NCI-H1092 treated with DMSO at 0.1 percent for 48 hours (cell line): ENCODE measurements around the gene PRR5.
"Not testable (repeated sequence)": the region's sequence is repeated elsewhere in the genome, so short reads cannot be mapped to it uniquely, and the experiment has no call there.

ENCODE experiments used
- DNase-seq: peaks from one replicate; lab custom pipeline; 2025; lab: John Stamatoyannopoulos, UW

PRR5 gene

DNA sequence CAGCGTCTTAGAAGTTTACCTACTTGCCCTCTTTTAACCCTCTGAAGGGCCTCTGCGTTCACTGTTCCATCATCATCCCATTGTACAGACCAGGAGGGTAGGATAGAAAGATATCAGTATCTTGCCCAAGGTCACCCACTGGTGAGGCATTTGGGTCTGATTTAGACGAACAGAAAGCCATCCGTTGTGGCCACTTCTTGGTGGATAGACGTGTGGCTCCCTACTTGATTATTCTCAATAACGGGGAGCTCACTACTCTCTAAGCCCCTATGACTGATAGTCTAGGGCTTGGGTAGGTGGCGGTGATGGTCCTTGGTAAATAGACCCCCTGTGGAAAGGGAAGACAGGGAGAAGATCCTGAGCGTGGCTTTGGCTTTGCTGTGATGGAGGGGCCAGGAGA, 28.6 kb upstream of the PRR5 start:
- no peak for DNase-seq

DNA sequence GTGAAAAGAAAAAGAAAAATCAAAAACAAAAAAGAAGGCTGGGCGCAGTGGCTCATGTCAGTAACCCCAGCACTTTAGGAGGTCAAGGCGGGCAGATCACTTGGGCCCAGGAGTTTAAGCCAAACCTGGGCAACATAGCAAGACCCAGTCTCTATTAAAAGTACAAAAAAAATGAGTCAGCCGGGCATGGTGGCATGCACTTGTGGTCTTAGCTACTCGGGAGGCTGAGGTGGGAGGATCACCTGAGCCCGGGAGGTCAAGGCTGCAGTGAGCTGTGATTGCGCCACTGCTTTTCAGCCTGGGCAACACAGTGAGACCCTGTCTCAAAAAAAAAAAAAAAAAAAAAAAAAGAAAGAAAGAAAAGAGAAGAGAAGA, 26.0 kb upstream of the PRR5 start:
- DNase-seq = not testable (repeated sequence)

DNA sequence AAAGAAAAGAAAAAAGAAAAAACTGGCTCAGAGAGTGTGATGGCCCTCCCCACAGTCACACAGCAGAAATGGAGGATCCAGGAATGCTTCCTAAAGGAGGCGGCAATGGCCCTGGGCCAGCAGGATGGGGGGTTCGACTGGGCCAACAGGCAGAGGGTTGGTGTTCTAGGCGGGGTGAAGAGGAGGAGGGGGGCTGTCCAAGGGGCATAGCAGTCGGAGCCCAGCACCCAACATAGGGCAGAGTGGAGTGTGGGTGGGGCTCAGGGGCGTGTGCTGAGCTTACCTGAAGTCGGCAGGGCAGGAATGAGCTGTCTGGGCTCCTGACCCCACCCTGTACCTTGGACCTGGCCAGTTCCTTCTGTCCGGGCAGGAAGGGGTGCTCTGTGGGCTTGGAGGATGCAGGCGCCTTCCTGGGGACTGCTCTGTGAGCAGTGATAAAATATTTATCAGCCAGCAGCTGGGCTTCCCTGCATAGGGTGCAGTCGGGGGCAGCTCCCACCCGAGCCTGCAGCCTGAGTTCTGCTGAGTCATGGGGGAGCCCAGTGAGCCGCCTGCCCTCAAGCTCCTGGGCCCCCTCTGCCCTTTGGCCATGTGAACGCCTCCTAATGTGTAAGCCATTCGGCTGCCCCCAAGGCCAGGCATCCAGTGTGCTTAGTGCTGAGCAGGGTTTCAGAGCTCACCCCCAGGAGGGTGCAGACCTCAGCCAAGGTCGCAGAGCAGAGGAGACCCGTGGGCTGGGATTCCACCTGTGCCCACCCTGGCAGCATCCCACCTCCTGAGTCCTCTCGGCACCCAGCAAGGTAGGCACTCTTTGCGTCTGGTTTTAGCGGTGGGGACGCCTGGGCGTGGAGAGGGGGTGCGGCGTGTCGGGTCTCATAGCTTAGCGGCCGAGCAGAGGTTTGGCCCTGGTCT, 25.3 kb upstream of the PRR5 start:
- no peak for DNase-seq

DNA sequence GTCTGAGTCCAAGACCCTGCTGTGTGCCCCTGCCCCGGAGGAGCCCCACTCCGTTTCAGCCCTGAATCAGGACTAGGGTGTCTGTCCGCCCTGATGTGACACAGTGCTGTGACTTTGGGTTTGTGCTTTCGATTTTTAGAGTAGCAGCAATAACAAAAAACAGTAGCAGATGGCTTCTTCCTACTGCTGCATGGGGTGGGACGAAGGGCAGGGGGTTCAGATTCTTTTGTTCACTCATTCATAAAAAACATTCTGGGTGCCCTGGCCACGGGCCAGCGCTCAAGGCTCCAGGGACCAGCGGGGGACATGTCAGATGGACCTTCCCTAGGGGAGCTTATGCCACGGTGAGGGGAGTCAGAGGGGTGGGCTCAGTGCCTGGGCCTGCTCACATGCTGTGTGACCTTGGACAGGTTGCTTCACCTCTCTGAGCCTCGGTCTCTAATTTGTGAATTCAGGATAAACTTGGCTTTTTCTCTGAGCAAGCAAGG, 24.6 kb upstream of the PRR5 start:
- DNase-seq = no peak

DNA sequence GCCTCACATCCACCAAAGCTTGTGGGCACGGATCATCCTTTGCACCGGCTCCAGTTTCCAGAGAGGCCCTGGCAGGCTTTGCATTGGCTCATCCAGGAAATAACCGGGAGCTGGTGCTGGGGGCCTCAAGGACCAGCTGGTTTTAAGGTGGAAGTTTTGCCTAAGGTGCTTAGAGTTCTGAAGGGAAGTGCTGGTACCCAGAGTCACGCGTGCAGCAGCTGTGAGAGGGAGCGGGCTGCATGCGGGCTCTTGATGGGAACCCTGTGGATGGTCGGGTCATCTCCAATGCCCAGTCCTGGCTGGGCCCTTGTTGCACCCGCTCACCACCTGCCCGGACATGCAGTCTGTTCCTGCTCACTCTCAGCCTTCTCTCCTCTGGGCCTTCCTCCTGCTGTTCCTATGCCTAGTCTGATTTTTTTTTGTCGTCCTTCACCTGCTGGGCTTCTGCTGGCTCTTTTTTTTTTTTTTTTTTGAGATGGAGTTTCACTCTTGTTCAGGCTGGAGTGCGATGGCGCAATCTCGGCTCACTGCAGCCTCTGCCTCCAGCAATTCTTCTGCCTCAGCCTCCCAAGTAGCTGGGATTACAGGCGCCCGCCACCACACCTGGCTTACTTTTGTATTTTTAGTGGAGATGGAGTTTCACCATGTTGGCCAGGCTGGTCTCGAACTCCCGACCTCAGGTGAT, 24.0 kb upstream of the PRR5 start:
- no peak for DNase-seq

DNA sequence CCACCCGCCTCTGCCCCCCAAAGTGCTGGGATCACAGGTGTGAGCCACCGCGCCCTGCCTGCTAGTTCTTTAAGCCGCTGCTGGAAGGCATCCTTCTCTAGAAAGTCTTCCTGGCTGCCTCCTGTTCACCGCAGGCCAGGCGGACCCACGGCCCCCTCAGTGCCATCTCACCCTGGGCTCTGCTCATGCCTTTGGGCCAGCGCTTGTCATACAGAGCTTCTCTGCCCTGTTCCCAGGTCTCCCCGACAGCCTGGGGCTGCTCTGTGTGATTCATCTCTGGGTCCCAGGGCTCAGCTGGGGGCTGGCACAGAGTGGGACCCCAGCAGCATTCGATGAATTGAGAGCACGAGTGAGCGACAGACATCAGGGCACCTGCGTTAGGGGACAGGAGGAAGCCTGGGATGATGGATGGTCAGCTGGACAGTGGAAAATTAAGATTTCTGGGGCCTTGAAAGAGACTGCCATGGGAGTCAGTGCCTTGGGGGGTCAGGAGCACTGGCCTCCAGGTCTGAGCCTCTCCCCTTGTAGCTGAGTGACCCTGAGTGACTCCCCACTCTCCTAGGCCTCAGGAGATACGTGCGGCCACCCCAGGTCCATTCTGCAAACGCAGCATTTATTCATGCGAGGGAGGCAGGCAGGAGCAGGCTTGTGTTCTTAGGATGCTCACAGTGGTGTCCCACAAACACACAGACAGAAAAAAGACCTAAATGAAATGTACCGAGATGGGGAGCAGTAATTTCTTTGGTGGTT, 23.3 kb upstream of the PRR5 start:
- no peak for DNase-seq

DNA sequence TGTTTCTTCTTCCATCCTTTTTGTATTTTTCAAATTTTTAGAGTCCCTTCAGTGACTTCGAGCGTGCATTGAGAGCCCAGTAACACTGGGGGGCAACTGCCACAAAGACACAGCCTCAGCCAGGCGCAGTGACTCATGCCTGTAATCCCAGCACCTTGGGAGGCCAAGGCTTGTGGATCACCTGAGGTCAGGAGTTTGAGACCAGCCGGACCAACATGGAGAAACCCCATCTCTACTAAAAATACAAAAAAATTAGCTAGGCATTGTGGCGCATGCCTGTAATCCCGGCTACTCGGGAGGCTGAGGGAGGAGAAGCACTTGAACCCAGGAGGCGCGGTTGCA, 22.7 kb upstream of the PRR5 start:
- not testable (repeated sequence) for DNase-seq

DNA sequence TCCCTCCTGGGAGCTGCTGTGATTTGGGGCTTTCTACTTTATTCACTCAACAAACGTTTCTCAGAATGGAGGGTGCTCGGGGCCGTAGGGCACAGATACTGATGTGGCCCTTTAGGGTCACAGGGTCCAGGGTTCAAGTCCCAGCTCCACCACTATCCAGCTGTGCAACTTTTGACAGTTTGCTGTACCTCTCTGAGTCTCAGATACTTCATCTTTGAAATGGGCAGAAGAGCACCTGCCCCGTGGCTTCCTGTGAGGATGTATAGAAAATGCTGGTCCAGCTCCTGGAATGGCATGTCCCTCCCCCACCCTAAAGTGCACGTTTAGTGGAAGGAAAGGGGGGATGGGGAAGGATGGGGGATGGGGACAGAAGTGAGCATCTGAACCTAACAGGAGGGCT, 21.9 kb upstream of the PRR5 start:
- DNase-seq = no peak

DNA sequence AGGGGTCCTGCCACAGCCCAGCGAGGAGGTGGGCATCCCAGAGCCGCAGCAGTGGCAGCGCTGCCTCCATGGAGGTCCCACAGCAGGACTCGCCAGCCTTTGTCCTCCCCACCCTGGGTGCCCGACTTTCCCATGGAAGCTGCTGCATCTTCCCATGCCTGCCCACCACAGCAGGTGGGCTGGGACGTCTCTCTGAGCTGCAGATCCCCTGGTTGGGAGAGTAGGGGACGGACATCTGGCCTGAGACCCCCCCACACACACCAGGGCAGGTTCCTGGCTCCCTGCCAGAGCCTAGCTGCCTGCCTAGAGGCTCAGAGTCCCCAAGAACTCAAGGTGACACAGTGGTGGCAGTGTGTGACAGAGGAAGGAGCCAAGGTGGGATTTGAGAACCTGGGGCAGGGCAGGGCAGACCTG, 21.5 kb upstream of the PRR5 start:
- DNase-seq = no peak

DNA sequence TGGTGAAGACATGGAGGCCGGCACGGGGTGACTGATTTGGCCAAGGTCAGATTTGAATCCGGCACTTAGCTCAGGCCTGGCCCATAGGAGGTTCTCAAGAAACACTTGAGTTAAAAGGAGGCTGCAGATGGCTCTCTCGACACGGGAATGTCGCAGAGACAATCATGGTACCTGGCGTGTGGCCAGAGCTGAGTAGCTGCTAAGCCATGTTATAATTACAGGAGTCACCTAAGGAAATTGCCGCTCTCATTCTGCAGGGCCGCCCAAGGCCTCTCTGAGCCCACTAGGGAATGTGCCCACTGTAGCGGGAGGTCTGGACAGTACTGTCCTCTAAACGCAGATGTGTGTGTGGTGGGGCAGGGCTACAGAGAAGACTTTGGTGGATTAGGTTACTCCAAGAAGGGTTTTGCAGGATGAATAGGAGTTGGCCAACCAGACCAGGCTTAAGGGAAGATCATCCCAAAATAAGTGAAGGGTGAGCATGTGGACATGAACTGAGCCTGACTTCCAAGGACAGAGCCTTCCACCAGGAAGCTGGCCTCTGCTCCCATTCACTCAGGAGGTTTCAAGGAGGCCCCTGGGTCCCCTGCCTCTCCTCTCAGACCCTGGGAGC, 19.3 kb upstream of the PRR5 start:
- no peak for DNase-seq

DNA sequence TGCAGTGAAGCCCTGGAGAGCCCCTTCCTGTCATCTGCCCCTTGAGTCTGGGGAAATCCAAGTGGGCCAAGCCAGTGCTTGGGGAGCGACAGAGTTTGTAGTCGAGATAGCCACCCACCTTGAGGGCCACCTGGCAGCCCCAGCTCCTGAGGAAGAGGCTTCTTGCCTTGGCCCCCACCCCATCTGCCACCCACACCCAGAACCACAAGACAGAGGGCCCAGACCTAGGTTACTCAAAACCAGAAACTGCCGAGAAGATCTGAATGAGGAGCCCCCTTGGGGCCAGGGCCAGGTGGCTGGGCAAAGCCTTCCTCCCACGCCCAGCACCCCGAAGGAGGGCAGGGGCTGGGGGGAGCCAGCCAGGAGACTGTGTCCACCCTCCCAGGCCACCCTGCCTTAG, 18.8 kb upstream of the PRR5 start:
- no peak for DNase-seq

DNA sequence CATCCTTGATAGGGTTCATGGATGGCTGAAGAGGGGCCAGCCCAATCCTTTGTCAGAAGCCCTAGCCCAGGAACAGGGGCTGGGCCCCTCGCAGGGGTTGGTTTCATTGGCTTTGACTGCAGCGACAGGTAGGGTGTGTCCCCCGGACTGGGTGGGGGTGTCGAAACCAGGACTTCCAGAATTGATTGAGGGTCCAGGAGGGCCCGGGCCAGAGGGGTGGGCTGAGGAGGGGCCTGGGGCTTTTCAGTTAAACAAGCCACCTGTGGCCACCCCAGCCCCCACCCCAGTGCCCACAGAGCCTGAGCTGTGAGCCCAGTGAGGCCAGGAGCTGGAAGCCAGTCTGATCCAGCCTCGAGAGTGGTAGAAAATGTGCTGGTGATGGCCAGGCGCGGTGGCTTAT, 18.1 kb upstream of the PRR5 start:
- DNase-seq = no peak

DNA sequence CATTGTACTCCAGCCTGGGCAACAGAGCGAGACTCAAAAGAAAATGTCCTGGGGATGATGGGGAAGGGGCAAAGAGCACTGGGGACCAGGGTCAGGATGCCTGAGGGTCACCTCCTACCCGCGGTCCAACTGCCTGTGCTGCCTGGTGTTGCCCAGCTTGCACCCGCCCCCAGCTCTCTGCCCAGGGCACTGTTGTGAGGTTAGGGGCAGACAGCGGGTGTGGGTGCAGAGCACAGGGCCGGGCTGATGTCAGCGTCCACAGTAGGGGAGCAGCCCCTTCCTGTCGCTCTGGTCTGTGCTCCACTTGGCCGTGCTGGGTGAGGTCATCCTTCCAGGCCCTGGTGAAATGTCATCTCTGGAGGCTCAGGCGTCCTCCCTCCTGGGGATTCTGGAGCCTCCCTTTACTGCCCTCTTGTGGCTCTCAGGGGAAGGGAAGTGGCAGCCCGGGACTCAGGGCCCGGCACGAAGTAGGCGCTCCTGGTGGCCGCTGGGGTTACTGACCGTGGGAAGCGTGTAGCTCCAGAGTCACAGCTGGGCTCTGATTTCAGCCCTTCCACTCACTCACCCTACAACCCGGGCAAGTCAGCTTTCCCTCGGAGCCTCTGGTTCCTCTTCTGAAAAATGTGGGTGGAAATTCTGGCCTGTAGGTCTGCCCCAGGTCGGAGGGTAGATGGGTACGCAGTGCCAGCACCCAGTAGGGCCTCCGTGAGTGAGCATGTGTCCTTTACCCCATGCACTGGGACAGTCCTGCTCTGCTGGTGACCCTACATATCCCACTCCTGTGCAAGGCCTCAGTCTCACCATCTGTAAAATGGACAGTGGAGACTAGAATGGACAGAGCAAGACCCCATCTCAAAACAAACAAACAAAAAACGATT, 17.3 kb upstream of the PRR5 start:
- DNase-seq = peak; percentile 30

DNA sequence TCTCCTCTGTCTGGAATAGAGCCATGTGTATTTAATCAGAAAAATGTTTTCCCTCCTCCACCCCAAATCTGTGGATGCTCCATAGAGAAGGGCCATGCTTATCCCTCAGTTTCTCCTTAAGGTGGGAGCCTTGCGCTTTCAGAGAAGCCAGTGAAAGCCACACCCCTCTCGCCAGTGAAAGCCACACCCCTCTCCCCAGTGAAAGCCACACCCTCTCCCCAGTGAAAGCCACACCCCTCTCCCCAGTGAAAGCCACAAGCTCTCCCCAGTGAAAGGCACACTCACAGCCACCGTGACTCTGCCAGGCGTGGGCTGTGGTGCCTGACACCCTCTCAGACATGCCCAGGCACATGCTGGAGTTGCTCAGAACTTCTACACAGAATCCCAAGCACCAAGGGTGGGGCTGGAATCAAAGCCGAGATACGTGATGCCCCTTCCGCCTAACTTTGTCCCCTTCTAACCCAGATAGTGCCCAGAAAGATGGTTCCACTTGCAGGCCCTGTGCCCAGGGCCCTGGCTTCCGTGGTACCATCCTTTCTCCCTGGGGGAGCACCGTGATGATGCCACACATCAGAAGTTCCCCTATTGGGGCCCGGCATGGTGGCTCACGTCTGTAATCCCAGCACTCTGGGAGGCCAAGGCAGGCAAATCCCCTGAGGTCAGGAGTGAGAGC, 16.5 kb upstream of the PRR5 start:
- no peak for DNase-seq

DNA sequence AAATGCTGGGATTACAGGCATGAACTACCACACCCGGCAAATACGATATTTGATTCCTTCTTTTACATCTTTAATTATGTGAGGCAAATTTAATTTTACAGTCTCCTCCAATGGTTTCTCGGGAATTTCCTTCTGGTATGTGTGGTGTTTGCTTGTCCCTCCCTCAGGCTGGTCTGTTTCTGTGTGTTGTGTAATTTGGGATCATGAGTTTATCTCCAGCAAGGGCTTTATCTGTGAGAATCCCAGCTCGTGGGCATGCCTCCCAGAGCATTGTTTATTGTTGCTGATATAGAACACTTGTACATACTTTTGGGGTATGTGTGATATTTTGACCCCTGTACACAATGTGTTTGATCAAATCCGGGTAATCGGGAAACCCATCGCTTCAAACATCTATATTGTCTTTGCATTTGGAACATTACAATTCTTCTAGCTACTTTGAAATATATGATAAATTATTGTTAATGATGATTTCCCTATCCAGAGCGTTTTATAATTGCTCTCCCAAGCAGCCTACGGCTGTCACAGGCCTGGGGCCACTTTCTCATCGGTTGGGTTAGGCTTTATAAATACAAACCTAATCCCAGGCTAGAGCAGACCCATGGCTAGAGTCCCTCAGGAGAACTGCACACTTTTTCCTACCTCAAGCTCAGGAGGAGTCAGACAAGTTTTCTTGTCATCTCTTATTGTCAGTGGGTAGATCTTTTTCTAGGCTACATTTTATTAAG, 15.0 kb upstream of the PRR5 start:
- DNase-seq = no peak

DNA sequence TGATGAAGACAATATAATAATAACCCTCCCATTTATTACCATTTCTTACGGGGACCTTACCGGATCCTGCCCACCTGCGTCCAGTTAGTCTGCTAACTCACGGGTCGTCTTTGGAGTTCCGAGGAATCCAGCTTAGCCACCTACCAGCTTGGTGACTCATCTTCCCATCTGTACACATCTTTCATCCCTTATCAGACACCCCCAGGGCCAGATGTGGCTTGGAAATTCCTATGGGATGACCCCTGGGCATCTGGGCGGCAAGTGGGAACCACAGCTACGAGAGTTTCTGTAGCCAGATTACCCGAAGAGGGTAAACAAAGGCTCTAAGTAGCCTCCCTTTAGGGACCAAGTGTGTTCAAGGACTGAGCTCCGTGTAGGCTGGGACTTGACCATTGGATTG, 12.8 kb upstream of the PRR5 start:
- no peak for DNase-seq

DNA sequence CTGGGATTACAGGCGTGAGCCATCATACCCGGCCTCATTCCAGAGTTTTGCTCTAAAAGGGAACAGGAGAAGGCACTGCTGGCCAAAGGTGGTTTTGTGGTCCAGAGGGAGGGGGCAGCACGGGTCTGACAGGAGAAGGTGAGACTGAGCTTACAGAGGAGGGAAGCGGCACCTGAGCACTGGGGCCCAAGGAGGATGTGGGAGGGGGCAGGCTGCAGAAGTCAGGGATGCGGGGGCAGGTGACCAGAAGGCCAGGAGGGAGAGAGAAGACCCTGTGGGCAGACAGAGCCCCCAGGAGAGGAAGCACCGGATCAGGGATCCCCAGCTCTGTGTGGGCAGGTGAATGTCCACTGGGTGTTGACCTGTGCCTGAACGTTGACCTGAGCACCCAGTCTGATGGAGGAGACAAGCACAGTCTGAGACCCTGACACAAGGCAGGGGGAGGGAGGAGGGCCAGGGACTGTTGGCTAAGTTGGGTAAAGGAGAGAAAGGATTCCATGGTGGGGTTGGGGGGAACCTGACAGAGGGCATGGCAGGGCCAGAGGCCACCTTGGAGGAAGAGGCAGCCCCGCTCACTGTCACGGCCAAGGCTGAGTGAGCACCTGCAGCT, 12.0 kb upstream of the PRR5 start:
- DNase-seq = no peak

DNA sequence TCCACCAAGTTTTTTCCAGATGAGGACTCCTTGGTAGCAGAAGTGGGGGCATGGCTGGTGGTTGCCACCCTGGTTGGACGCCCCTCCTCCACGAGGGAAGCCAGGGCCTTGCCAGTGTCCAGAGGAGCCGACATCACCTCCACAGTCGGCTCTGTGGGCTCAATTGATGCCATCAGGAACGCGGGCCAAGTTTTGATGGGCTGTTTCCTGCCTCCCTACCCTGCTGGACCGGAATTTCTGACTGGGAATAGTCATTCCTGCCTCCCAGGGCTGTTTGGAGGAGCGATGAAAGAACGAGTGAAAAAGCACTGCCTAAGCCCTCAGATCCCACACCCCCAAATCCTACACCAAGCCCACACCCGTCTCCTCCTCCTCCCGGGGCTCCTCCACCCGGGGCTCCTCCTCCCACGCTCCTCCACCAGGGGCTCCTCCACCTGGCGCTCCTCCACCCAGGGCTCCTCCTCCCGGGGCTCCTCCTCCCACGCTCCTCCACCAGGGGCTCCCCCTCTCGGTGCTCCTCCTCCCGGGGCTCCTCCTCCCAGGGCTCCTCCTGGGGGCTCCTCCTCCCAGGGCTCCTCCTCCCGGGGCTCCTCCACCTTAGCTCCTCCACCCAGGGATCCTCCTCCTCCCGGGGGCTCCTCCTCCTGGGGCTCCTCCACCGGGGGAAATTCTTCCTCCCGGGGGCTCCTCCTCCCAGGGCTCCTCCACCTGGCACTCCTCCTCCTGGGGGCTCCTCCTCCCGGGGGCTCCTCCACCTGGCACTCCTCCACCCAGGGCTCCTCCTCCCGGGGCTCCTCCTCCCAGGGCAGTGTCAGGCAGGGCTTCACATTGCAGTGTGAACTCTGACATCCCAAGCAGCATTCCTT, 10.0 kb upstream of the PRR5 start:
- no peak for DNase-seq

DNA sequence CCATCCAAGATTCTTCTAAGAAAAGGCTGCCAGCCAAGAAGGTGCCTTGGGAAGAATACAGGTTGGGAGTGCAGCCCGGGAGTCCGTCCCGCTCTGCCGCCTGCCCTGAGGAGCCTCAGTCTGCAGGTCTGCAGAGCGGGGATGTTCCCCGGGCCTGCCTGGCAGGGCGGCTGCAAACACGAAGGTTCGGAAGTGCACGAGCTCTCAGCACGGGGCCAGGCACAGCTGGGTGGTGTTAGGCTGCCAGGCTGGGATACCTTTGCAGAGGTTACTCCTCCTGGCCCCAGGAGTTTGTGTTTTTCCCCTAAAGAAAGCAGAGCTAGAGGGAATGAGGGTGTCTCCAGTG, 9.4 kb upstream of the PRR5 start:
- DNase-seq = no peak
